ENCODE results near the gene TMEM229A.
"Not testable (repeated sequence)": the region's sequence is repeated elsewhere in the genome, so short reads cannot be mapped to it uniquely, and the experiment has no call there.

The TMEM229A gene

GRCh38 chr7:124032369-124033094, at the start of gene TMEM229A:
TMEM229A (minus strand) TSS chr7:124033067; CDS start chr7:124033003, 64 bp downstream.
- no peak for DNase-seq

GRCh38 chr7:124082234-124082633, 49.4 kb upstream of the TMEM229A start:
- not testable (repeated sequence) for DNase-seq

- no peak for DNase-seq
These were observed 44.7 kb upstream of the TMEM229A start for GRCh38 chr7:124077546-124077945.

GRCh38 chr7:124076841-124077240, 44.0 kb upstream of the TMEM229A start:
- no peak for DNase-seq

GRCh38 chr7:124074007-124074406, 41.1 kb upstream of the TMEM229A start:
- no peak for DNase-seq

- no peak for DNase-seq
These were observed 40.4 kb upstream of the TMEM229A start for GRCh38 chr7:124073310-124073645.

- DNase-seq: no peak
These were observed 39.9 kb upstream of the TMEM229A start for GRCh38 chr7:124072603-124073309.

- no peak for DNase-seq
These were observed 39.0 kb upstream of the TMEM229A start for GRCh38 chr7:124071843-124072242.

GRCh38 chr7:124062171-124062570, 29.3 kb upstream of the TMEM229A start:
- DNase-seq: no peak

GRCh38 chr7:124060528-124060927, 27.7 kb upstream of the TMEM229A start:
- DNase-seq: no peak

GRCh38 chr7:124059375-124059774, 26.5 kb upstream of the TMEM229A start:
- DNase-seq: no peak

GRCh38 chr7:124058515-124058914, 25.6 kb upstream of the TMEM229A start:
- no peak for DNase-seq

- no peak for DNase-seq
These were observed 25.0 kb upstream of the TMEM229A start for GRCh38 chr7:124057872-124058271.

GRCh38 chr7:124056234-124056633, 23.4 kb upstream of the TMEM229A start:
- no peak for DNase-seq

- no peak for DNase-seq
These were observed 19.0 kb upstream of the TMEM229A start for GRCh38 chr7:124051681-124052377.

- DNase-seq: no peak
These were observed 10.0 kb upstream of the TMEM229A start for GRCh38 chr7:124042826-124043225.

- no peak for DNase-seq
These were observed 8.6 kb upstream of the TMEM229A start for GRCh38 chr7:124041439-124041838.

- not testable (repeated sequence) for DNase-seq
These were observed 5.0 kb upstream of the TMEM229A start for GRCh38 chr7:124037902-124038301.

GRCh38 chr7:124035706-124036105, 2.8 kb upstream of the TMEM229A start:
- no peak for DNase-seq

GRCh38 chr7:124034754-124035100, 1.9 kb upstream of the TMEM229A start:
- no peak for DNase-seq

- no peak for DNase-seq
These were observed 1.2 kb upstream of the TMEM229A start for GRCh38 chr7:124033807-124034753.

- DNase-seq: no peak
These were observed 384 bp upstream of the TMEM229A start for GRCh38 chr7:124033095-124033806.
